Brain pericyte (primary cell): Measurements from ENCODE around the gene TNFAIP8L2.
"Not testable (repeated sequence)": the region's sequence is repeated elsewhere in the genome, so short reads cannot be mapped to it uniquely, and the experiment has no call there.

Source experiments
- DNase-seq: peaks from one replicate; pipeline ENCODE4 v3.0.0-alpha.2; 2012; ENCODE audit warnings: low read depth, low spot score

TNFAIP8L2 gene

DNA sequence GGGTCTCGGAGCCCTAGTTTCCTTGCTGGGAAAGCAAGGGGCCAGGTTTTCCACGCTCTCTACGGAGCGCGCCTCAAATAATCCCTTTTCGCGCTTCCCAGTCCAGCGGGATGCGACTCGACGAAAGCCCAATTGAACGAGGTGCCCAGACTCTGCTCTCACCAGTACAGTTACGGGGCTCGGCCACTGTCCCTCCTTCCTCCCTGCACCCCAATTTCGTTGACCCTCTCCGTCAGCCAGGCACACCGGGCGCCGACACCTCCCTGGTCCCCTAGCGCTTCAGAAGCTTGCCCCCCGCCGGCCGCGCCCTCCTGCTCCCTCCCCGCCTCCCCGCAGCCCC, 10.4 kb upstream of the TNFAIP8L2 start:
- DNase-seq, result no peak

DNA sequence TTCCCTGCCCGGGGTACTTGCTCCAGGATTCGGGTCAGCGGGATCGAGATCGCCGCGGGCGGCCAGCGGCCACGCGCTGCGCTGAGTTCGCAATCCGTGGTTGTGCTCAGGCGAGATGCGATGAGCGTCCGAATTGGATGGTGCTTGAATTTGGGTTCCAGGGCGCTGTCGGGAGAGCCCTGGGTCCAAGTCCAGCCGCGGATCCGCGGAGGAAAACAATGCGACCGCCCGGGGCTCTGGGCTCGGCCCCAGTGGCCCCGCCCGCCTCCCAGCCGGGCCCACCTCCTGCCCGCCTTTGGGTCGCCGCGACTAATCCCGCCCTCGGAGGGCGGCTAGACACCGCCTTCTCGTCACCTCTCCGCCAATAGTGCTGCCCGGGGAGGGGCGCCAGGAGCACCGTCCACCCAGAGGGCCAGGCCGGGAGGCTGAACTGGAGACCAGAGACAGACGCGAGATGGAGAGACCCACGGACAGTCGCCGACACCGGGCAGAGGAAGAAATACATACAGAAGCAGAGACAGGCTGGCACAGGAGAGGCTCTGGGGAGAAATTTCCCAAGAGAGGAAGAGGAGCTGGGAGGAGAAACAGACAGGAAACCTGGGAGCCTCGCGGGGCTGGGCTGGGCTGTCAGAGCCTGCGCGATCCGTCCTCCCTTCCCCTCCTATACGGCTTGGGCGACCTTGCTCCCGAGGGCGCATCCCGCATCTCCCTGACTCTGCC, 9.9 kb upstream of the TNFAIP8L2 start, which contains the start of gene SEMA6C:
SEMA6C (minus strand) TSS at position 220 of the 720 bp plus-strand sequence. CDS start 4,010 bp downstream, outside the sequence.
- peak; percentile 75 for DNase-seq

DNA sequence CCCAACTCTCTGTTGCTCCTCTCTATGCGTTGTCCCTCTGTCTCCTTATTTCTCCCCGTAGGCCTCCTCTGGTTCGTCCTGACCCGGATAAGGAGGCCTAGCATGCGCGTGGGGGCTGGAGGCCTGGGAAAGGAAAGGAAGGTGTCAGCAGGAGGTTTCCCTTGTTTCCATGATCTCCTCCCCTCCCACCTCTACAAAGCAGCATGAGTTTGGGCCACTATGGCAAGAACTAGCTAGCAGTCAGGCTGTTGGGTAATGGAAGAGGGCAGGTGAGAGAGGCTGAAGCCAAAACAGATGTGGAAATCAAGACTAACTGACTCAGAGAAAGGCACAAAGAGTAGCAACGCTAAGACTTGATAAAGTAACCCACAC, 9.3 kb upstream of the TNFAIP8L2 start:
- DNase-seq, result no peak

DNA sequence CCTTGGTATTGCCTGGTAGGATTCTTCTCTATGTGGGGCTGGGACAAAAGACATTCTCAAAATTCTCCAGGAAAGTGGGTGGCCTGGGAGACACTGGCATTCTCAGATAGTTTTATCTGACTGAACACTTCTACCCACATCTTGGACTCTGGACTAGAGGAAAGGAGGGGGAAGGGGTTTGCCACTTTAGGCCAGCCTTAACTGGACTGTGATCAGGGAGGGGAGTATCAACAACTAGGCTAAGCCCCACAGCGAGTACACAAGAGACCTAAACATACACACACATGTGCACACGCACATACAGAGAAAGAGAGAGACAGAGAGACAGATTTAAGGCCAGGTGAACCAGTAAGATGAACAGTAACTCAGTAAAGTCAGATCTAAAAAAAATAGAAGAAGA, 8.8 kb upstream of the TNFAIP8L2 start:
- no peak for DNase-seq

DNA sequence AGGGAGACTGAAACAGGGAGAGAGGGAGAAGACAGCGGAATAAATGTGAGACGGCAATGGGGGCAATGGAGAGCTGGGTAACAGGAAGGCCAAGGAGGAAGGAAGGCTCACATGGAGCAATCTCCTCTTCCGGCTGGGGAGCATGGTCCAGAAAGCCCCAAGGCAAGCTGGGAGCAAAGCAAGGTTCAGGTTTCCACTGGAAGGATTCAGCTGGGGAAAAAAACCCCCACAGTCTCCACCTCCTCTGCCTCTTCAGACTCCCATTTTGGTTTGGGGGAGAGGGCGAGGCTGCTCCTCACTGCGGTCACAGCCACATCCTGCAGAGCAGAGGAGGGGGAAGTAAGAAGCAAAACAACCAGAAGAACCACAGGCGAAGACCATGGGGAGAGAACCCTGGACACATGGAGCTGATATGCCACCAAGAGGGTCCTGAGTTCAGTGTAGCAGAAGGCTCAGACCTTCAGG, 650 bp downstream of the TNFAIP8L2 start:
- DNase-seq, result no peak

DNA sequence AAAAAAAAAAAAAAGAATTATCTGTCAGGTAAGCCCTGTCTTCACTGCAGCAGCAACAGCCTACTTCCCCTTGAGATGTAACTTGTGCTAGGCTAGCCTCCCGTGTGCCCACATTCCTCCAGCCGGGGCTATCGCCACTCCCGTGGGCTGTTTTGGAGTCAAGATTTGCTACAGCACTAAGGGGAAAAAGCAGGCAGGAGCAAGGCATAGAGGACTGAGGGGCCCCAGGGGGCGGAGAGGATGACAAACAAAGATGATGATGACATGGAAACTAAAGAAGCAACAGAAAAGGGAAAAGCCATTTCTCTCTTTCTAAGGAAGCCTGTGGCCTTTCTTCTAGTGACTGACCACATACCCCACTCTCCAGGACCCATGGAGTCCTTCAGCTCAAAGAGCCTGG, 1.9 kb downstream of the TNFAIP8L2 start:
- no peak for DNase-seq

DNA sequence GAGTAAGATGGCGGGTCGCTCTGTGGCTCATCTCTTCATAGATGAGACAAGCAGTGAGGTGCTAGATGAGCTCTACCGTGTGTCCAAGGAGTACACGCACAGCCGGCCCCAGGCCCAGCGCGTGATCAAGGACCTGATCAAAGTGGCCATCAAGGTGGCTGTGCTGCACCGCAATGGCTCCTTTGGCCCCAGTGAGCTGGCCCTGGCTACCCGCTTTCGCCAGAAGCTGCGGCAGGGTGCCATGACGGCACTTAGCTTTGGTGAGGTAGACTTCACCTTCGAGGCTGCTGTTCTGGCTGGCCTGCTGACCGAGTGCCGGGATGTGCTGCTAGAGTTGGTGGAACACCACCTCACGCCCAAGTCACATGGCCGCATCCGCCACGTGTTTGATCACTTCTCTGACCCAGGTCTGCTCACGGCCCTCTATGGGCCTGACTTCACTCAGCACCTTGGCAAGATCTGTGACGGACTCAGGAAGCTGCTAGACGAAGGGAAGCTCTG, 2.4 kb downstream of the TNFAIP8L2 start:
- no peak for DNase-seq

DNA sequence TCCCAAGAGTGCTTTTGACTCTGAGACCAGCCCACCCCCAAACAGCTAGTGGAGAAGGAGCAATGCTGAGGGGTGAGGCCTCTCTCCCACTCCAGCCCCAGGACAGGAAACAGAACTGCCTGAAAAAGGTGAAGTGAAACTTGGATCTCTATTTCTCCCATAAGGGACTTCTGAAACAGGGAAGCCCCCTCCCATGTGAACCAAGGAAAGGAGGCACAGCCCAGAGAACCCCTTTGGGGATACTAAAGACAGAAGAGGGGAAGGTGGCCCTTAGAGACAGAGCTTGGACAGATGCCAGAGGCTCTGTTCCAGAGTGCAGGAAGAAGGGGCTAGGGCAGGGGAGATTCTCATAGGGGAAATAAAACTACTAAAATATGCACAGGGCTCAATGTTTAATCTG, 2.9 kb downstream of the TNFAIP8L2 start:
- no peak for DNase-seq

DNA sequence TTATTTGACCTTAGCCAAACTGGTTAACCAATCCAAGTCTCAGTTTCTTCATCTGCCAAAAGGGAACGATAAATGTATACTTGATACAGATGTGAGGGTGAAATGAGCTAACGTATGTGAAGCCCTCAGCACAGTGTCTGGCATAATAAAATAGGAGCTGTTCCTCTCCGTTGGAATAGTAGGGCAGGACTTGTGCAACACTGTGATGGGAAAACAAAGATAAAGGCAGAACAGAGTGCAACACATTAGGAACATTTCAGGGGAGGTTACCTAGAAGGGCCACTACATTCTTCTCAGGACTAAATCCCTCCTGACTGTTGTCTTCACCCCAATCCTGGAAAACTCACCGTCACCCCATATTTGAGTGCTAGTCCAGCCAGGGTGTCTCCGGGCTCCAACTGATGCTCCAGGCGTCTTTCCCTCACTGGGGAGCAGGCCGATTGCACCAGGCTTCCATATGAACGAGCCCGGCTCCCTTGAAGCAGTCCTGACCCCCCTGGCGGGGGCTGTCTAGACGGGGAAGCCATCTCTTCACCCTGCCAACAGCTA, 8.4 kb downstream of the TNFAIP8L2 start:
- DNase-seq, result no peak

DNA sequence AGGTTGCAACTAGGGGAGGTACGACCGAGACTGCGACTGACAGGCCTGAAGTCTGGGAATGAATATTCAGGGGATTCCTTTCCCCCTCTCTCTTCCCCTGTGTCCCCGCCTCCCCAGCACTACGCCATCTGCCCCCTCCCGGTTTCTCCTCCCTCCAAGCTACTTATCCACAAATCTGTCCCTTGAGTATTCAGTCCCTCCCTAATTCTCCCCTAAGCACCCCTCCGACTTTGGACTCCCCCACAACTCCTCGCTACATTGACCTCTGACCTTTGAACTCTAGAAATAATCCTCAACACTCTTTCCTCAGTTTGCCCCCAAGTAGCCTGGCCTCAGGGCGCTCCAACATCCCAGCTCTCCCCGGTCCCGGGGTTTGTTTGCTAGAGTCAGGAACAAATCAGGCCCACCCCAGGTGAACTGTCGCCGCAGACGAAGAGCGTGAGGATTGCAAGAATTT, 8.9 kb downstream of the TNFAIP8L2 start:
- DNase-seq, result peak; percentile 18

DNA sequence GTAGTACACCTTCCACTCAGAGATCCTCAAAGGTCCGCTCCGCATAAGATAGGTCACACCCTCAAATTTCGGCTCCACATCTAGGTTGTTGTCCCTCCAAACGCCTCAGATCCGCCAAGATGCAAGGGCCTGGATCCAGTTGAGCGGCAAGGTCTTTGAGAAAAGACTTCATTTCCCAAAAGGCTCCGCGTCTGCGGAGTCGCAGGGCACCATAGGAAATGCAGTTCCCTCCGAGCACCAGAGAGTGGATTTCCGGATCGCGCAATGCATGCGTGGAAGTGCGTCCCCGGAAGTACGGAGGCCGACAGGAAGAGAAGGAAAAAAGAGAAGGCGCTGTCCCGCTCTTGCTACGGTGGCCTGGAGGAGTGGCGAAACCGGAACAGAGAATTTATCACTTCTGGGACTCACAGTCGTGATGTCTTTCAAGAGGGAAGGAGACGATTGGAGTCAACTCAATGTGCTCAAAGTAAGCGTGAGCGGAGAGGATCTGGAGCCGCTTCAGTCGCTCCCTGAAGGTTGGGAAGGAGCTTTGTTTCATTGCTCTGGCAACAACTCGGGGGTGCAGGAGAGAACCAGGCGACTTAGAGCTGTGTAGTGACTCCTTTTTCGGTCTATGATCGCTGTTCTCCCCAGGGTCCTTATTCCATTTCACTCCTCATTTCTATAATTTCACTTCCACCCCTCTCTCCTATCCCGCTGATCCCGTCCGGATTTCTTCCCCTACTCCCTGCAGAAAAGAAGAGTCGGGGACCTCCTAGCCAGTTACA, 9.5 kb downstream of the TNFAIP8L2 start, which contains the start of the genes LYSMD1 and SCNM1:
LYSMD1 (minus strand) TSS at position 165 of the 767 bp plus-strand sequence. CDS start 644 bp downstream, outside the sequence.
SCNM1 (plus strand) TSS at position 407 of the 767 bp plus-strand sequence; CDS start at position 416, 9 bp downstream.
- DNase-seq, result peak; percentile 96

DNA sequence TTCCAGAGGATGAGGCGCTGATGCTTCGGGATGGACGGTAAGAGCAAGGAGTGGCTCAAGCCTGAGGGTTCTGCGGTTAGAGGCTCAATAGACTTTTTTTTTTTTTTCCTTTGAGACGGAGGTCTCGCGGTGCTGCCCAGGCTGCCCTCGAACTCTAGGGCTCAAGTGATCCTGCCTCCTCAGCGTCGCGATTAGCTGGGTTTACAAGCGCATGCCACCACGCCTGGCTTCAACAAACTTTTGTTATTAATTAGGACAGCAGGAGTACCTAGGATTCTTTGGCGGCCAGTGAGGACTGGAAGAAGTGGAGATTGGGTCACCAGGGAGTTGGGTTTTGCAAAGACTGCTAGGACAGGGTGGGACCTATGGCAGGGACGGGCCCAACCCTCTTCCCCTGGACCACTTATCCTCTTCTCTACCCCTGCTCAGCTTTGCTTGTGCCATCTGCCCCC, 10.1 kb downstream of the TNFAIP8L2 start:
- DNase-seq, result no peak

DNA sequence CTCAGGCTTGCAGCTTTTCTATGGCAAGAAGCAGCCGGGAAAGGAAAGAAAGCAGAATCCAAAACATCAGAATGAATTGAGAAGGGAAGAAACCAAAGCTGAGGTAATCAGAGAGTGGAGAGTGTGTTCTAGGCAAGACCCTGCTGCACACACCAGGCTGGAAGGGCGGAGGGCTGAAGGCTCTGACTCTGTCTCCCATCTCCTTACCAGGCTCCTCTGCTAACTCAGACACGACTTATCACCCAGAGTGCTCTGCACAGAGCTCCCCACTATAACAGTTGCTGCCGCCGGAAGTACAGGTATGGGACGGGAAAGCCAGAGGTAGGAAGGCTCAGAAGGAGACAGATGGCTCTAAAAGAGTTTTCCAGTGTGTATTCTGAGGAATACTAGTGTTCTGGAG, 10.7 kb downstream of the TNFAIP8L2 start:
- DNase-seq, result no peak

DNA sequence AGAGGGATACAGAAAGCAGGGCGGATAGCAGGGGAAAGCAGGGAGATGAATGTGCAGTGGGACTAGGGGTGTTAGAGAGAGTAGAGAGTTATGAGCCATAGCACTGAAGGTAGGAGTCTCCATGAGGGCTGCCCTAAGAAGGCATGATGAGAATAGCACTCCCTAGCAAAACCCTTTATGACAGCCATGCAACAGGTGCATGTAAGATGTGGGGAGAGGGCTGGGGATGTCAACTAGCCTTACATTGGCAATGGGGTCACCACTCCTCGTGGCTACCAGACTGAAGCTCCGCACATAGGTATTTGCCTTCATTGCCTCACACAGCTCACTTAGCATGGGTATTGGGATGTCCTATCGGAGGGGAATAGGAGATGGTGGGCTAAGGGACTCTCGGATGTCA, 14.7 kb downstream of the TNFAIP8L2 start:
- no peak for DNase-seq

DNA sequence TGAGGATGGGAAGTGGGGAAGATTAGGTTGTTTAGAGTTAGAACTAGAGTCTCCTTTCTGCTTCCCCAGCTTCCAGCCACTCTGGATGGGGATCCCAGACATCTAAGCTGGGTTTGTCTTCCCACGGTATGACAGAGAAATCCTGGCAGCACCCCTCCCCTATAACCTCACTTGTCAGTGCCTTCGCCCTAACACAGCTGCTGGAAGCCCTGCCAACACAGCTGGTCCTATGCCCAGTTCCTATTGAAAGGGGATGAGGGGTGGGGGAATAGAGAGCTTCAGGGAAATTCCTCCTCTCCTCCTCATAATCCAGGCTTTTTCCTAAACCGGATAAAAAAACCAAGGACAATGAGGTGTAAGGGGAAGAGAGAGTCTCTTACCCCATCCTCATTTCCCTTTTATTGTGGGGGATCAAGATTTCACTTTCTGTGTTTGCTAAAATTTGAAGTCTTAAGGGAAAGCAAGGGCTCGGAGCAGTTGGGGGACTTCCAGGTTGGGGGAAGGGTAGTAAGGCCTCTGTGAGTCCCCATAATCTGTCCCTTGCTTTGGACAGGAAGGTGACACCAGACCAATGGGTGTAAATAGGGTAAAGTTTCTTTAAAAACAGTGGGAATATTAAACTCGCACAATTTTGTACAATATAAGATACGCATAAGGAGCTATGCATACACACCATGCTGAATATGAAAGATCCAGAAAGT, 18.7 kb downstream of the TNFAIP8L2 start:
- DNase-seq, result no peak

DNA sequence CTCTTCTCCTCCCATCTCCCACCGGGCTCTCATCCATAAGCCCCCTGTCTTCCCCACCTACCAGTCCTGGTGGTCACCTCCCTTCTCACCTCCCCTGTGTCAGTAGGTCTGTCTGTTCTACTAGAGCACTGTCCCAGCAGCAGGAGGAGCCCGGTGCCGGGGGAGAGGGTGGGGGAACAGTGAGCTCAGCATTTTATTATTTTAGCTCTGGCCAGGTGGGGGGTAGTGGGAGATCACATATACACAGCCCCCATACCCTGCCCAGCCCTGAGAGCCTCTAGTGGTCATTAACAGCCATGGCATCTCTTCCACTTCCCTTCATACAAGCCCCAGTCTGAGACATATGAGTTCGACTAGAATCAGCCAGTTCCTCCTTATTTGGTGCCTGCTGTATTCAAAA, 19.4 kb downstream of the TNFAIP8L2 start, which contains the start of gene TMOD4:
TMOD4 (minus strand) TSS at position 119 of the 400 bp plus-strand sequence. CDS start 1,106 bp downstream, outside the sequence.
- DNase-seq, result no peak

DNA sequence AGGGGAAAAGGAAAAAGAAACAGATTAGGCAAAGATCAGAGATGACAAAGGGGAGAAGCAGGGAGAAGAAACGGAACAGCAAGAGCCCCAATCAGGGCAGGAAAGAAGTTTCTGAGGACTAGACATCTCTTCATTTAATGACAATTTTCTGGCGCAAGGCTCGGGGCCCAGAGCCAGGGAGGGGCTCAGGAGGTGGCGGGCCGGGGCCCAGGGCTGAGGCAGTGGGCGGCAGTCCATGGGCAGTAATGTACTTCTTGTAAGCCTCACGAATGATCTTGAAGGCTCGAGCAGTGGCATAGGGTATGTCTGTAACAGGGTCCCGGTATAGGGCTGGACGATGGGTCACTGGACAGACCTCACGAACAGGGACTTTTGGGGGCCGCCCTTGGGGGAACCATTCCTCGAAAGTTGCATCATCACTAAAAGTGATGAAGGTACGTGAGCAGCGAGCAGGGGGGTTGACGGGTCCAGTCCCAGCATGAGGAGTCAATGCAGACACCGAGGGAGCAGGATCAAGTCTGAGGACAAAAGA, 20.1 kb downstream of the TNFAIP8L2 start:
- DNase-seq, result no peak

DNA sequence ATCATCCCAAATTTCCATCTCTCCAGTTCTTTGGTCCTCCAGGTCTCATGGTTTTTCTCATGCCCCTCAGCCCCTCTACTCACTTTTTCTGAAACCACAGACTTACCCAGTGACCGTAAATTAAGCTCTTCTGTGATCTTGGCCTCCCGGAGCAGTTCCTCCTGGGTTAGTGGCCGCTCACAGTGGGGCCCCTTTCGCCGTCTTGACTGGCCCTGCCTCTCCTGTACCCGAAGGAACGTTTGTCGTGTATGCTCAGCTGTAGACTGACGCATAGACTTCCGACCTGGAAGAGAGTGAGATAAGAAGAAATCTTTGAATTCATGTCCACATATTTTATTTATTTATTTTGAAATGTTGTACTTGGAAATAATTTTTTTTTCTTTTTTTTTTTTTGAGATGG, 27.8 kb downstream of the TNFAIP8L2 start:
- no peak for DNase-seq

DNA sequence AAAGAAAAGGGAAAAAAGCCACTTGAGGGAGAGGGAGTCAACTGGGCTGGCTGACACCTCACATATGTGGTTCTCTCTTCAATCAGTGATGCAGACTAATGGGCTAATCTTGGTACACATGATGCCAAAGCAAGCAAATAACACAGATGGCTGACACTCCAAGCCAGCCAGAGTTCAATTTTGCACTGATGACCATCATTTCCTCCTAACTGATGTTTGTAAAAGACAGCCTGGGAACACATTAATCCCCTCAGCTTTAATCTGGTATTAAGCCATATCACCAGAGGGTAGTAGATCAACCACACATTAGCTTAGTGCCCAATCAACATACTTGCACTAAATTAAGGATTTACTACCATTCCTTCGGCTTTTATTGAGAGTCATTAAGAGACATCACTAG, 30.8 kb downstream of the TNFAIP8L2 start:
- no peak for DNase-seq

DNA sequence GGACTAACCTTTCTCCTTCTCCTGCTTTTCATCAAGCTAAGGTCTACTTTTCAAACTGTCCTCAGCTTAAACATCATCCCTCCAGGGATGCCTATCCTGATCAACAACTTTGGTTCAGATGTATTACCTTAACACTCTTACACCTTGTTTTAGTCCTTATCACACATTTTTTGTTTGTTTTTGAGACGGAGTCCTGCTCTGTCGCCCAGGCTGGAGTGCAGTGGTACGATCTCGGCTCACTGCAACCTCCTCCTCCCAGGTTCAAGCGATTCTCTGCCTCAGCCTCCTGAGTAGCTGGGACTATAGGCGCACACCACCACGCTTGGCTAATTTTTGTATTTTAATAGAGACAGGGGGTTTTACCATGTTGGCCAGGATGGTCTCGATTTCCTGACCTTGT, 32.2 kb downstream of the TNFAIP8L2 start:
- DNase-seq, result not testable (repeated sequence)
